Liver (tissue), 9 donors: Measurements from ENCODE around the gene TULP4. TPM values are rescaled to one million over a fixed set of nuclear protein-coding genes. Genes with fewer than 3 reads are reported as not detected.

Source experiments
- DNase-seq: peaks from one replicate; pipeline ENCODE4 v3.0.0-alpha.2; 2017; ENCODE audit warnings: low spot score
- H3K27ac ChIP-seq, 2 donors: one replicate each; pipeline ENCODE4 v1.7.0; 2013; ENCODE audit warnings: inconsistent platforms in 2 of 2, low read length in 2 of 2, control low read depth in 1 of 2, low read depth in 1 of 2, mild to moderate bottlenecking in 1 of 2
- H3K27me3 ChIP-seq, 4 donors: one replicate each; pipeline versions ENCODE4 v1.6.1 to v1.7.0; 2013; ENCODE audit warnings: low read length in 3 of 4, inconsistent platforms in 1 of 4, mild to moderate bottlenecking in 1 of 4, moderate library complexity in 1 of 4; ENCODE audit not compliant: control insufficient read depth in 4 of 4, insufficient read depth in 4 of 4
- H3K36me3 ChIP-seq, 4 donors: one replicate each; pipeline versions ENCODE4 v1.6.1 to v1.7.0; 2013; ENCODE audit warnings: low read length in 3 of 4, mild to moderate bottlenecking in 3 of 4, low read depth in 1 of 4, moderate library complexity in 1 of 4; ENCODE audit not compliant: control insufficient read depth in 4 of 4, insufficient read depth in 3 of 4
- H3K4me1 ChIP-seq, 4 donors: one replicate each; pipeline versions ENCODE4 v1.6.1 to v1.7.0; 2013; ENCODE audit warnings: low read length in 3 of 4, mild to moderate bottlenecking in 3 of 4, moderate library complexity in 1 of 4; ENCODE audit not compliant: control insufficient read depth in 4 of 4, insufficient read depth in 4 of 4
- H3K4me3 ChIP-seq, 3 donors: one replicate each; pipeline versions ENCODE4 v1.6.1 to v1.7.0; 2013; ENCODE audit warnings: low read length in 3 of 3, control low read depth in 1 of 3, low read depth in 1 of 3, mild to moderate bottlenecking in 1 of 3
- H3K9ac ChIP-seq, 2 donors: one replicate each; pipeline ENCODE4 v1.7.0; 2013; ENCODE audit warnings: low read length in 2 of 2, mild to moderate bottlenecking in 2 of 2, moderate library complexity in 2 of 2, control low read depth in 1 of 2, low read depth in 1 of 2
- H3K9me3 ChIP-seq, 4 donors: one replicate each; pipeline versions ENCODE4 v1.6.1 to v1.7.0; 2013; ENCODE audit warnings: low read length in 3 of 4; ENCODE audit not compliant: control insufficient read depth in 4 of 4
- ATF3 ChIP-seq: IDR thresholded peaks from 2 replicates; pipeline ENCODE4 v1.6.1; 2016; ENCODE audit warnings: antibody characterized with exemption
- CTCF ChIP-seq: fragments of 150-350 bp; IDR thresholded peaks from 2 replicates; pipeline ENCODE4 v1.5.1; 2017; ENCODE audit warnings: improper control_type of control experiment, low read depth, low read length; ENCODE audit not compliant: missing input control
- EGR1 ChIP-seq, 2 donors: IDR thresholded peaks; 2 replicates each; pipeline ENCODE4 v1.6.1; 2016 to 2018; ENCODE audit warnings: antibody characterized with exemption in 2 of 2, low read depth in 2 of 2
- FOXA1 ChIP-seq: IDR thresholded peaks from 2 replicates; pipeline ENCODE4 v1.6.1; 2016; ENCODE audit warnings: antibody characterized with exemption
- FOXA2 ChIP-seq: IDR thresholded peaks from 2 replicates; pipeline ENCODE4 v1.6.1; 2016; ENCODE audit warnings: antibody characterized with exemption
- GABPA ChIP-seq, 2 donors: IDR thresholded peaks in 1 of 2; conservative IDR thresholded peaks in 1 of 2; 2 replicates each; pipeline ENCODE4 v1.6.1; 2016; ENCODE audit warnings: antibody characterized with exemption in 2 of 2, mild to moderate bottlenecking in 1 of 2, moderate library complexity in 1 of 2
- HNF4A ChIP-seq, 2 donors: conservative IDR thresholded peaks; 2 replicates each; pipeline ENCODE4 v1.6.1; 2016; ENCODE audit warnings: antibody characterized with exemption in 2 of 2, mild to moderate bottlenecking in 2 of 2
- HNF4G ChIP-seq: IDR thresholded peaks from 2 replicates; pipeline ENCODE4 v1.6.1; 2016; ENCODE audit warnings: antibody characterized with exemption
- JUND ChIP-seq, 2 donors: IDR thresholded peaks; 2 replicates each; pipeline ENCODE4 v1.6.1; 2016; ENCODE audit warnings: antibody characterized with exemption in 2 of 2
- MAX ChIP-seq: IDR thresholded peaks from 2 replicates; pipeline ENCODE4 v1.6.1; 2016; ENCODE audit warnings: antibody characterized with exemption
- NR2F2 ChIP-seq: IDR thresholded peaks from 2 replicates; pipeline ENCODE4 v1.6.1; 2016; ENCODE audit warnings: antibody characterized with exemption
- RAD21 ChIP-seq, 2 donors: IDR thresholded peaks; 2 replicates each; pipeline ENCODE4 v1.6.1; 2016; ENCODE audit warnings: antibody characterized with exemption in 2 of 2, mild to moderate bottlenecking in 2 of 2
- REST ChIP-seq: IDR thresholded peaks from 2 replicates; pipeline ENCODE4 v1.6.1; 2016; ENCODE audit warnings: antibody characterized with exemption, mild to moderate bottlenecking
- RXRA ChIP-seq, 2 donors: IDR thresholded peaks; 2 replicates each; pipeline ENCODE4 v1.6.1; 2017 to 2018; ENCODE audit warnings: antibody characterized with exemption in 2 of 2, mild to moderate bottlenecking in 1 of 2
- SP1 ChIP-seq: IDR thresholded peaks from 2 replicates; pipeline ENCODE4 v1.6.1; 2018; ENCODE audit warnings: antibody characterized with exemption, mild to moderate bottlenecking
- TAF1 ChIP-seq: conservative IDR thresholded peaks from 2 replicates; pipeline ENCODE4 v1.6.1; 2016; ENCODE audit warnings: antibody characterized with exemption, mild to moderate bottlenecking
- YY1 ChIP-seq: IDR thresholded peaks from 2 replicates; pipeline ENCODE4 v1.6.1; 2016; ENCODE audit warnings: antibody characterized with exemption, mild to moderate bottlenecking
- ZBTB33 ChIP-seq: IDR thresholded peaks from 2 replicates; pipeline ENCODE4 v1.6.1; 2016; ENCODE audit warnings: antibody characterized with exemption
- WGBS: extraction: QIAGEN DNeasy Blood & Tissue Kit; methylation state at CpG from one replicate; pipeline ENCODE4 v1.1.7; 2013; 5-methylcytosine and 5-hydroxymethylcytosine counted together
- polyA plus RNA-seq, 2 donors: library from polyadenylated mRNA; stranded (reverse) in 1 of 2; unstranded in 1 of 2; fragments of 200-250 nt in 1 of 2; fragments of >200 nt in 1 of 2; fragmentation: Nextera tagmentation in 1 of 2; extraction: Ambion mirVana in 1 of 2; gene quantifications; one replicate each; pipeline versions ENCODE4 v1.2.1 to v1.2.3, GENCODE V29; 2013 to 2015
- total RNA-seq, 2 donors: library from RNA; depleted of rRNA; stranded (reverse); fragments of >200 nt; gene quantifications; one replicate each; pipeline ENCODE4 v1.2.3, GENCODE V29; 2014
- donor health status: healthy.
- donor health status: healthy.
- donor health status: healthy.
- donor health status: healthy.
- donor health status: healthy.

Gene TULP4
- total and polyA plus RNA-seq, 4 donors, result 2.2 to 53.3 (median 18.0) TPM

- TF ChIP-seq JUND (IDR thresholded peaks at IDR 0.05) (no peak), FOXA2 (no peak), SP1 (no peak), MAX (no peak), HNF4A (conservative IDR thresholded peaks at IDR 0.05) (no peak), ATF3 (no peak), GABPA (IDR thresholded peaks at IDR 0.05 in 1 of 2, conservative IDR thresholded peaks at IDR 0.05 in 1 of 2) (no peak), RAD21 (IDR thresholded peaks at IDR 0.05) (no peak), YY1 (no peak), TAF1 (no peak)
- DNase-seq, result no peak
- H3K27ac ChIP-seq, result no peak overlapping the region
- H3K4me1 ChIP-seq, result no peaks in the 10 kb centered on the region
- no peaks in the 10 kb centered on the region for H3K27me3 ChIP-seq
- no peaks in the 10 kb centered on the region for H3K9me3 ChIP-seq
- 74% methylated on average over 4 of the region's 4 CpGs for WGBS
- no peak overlapping the region for H3K9ac ChIP-seq
- no peaks in the 10 kb centered on the region for H3K36me3 ChIP-seq
- no peak overlapping the region for H3K4me3 ChIP-seq
These were observed 65.6 kb downstream of the TULP4 start for GRCh38 chr6:158377860-158378259.

GRCh38 chr6:158379336-158379735, 67.1 kb downstream of the TULP4 start:
- no peaks in the 10 kb centered on the region for H3K9me3 ChIP-seq
- no peaks in the 10 kb centered on the region for H3K27me3 ChIP-seq
- H3K36me3 ChIP-seq, result no peaks in the 10 kb centered on the region
- no peak overlapping the region for H3K27ac ChIP-seq
- no peak for DNase-seq
- H3K9ac ChIP-seq, result no peak overlapping the region
- no peaks in the 10 kb centered on the region for H3K4me1 ChIP-seq
- no peak for TF ChIP-seq MAX
- no peak for TF ChIP-seq JUND (IDR thresholded peaks at IDR 0.05)
- TF ChIP-seq HNF4A (conservative IDR thresholded peaks at IDR 0.05), result no peak
- TF ChIP-seq RAD21 (IDR thresholded peaks at IDR 0.05), result no peak
- no peak for TF ChIP-seq TAF1
- no peak for TF ChIP-seq EGR1 (IDR thresholded peaks at IDR 0.05; ENCODE audit: low read depth in 2 of 2)
- TF ChIP-seq RXRA (IDR thresholded peaks at IDR 0.05), result no peak
- no peak for TF ChIP-seq HNF4G
- no peak for TF ChIP-seq FOXA1
- no peak for TF ChIP-seq ZBTB33
- TF ChIP-seq ATF3, result no peak
- TF ChIP-seq GABPA (IDR thresholded peaks at IDR 0.05 in 1 of 2, conservative IDR thresholded peaks at IDR 0.05 in 1 of 2), result no peak
- no peak for TF ChIP-seq FOXA2
- no peak for TF ChIP-seq NR2F2
- TF ChIP-seq YY1, result no peak
- TF ChIP-seq CTCF, result no peak
- no peak for TF ChIP-seq REST
- no peak for TF ChIP-seq SP1
- H3K4me3 ChIP-seq, result no peak overlapping the region
- WGBS, result 96% methylated on average over 7 of the region's 7 CpGs
